Measurements from ENCODE around the gene NFIA. TPM values are rescaled to one million over a fixed set of nuclear protein-coding genes. Genes with fewer than 3 reads are reported as not detected.

The NFIA gene
- total RNA-seq, 1 experiment from 2014 or later = 0.35 TPM

DNA sequence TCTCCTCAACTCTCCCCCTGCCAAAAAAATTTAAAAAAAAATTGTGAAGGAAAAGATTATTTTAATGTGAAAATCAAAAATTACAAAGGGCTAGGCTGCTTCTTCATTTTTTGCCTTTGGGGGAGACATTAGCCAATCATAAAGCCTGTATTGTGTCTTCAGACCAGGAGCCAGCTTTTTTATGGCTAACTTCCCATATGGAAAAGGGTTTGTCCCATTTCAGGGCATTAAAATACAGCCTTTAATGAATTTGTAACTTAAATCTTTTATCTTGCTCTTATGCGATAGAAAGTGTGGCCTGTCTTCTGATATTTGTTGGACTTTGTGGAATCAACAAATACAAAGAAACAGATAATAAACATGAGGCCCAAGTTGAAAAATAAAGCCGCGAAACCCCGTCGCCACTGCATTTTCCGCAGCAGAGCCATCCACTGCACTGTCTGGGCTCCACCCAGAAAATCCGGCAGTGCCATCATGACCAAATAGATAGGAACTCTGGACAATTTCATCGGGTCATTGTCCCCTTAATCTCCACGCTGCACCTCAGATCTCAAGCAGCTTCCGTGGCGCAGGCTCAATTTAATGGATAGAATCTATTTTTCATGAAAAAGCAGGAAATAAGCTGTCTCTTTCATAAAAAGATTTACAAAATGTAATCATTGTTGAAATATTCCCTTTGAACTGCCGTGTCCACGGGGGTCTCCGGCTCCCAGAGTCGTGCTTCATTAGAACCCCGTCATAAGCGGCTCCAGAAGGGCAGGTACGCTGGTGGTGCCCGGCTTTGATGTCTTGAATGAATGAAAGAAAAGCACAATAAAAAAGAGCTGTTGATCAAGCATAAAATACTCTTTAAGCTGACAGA, 365.0 kb downstream of the NFIA start:
- no peaks in the 10 kb centered on the region for H3K79me1 ChIP-seq (ENCODE audit: insufficient read depth, low read depth, low read length, poor library complexity, severe bottlenecking)
- H2BK20ac ChIP-seq (ENCODE audit: low read depth, low read length, poor library complexity, severe bottlenecking) = no peak overlapping the region
- H2AK5ac ChIP-seq (ENCODE audit: insufficient read length, low read length) = no peak overlapping the region
- Mint-ChIP-seq H3K4me3 (no peak overlapping the region), H3K27me3 (ENCODE audit: low read depth) (no peaks in the 10 kb centered on the region; the same call in 1 of the 2 replicates), H3K36me3 (ENCODE audit: insufficient read depth in 1 of 3, low read depth in 3 of 3) (no peaks in the 10 kb centered on the region), H3K4me1 (peaks cover 17 to 23% of the 10 kb centered on the region in 2 experiments), H3K27ac (no peak overlapping the region), H3K9me3 (no peaks in the 10 kb centered on the region)
- H3K56ac ChIP-seq (ENCODE audit: insufficient read length, low read depth, low read length) = no peak overlapping the region
- H3K23me2 ChIP-seq (ENCODE audit: insufficient read length, low read depth, low read length, poor library complexity, severe bottlenecking) = no peaks in the 10 kb centered on the region
- no peak overlapping the region for H3K18ac ChIP-seq (ENCODE audit: insufficient read length, low read depth, low read length)
- DNase-seq = no peak
- no CpG with 5 or more reads among the region's 19 CpGs for whole genome bisulfite sequencing (ENCODE audit: extremely low coverage, insufficient read length, low lambda C conversion rate)
- H2BK5ac ChIP-seq (ENCODE audit: insufficient read length, low read length) = no peak overlapping the region
- no peaks in the 10 kb centered on the region for H4K20me1 ChIP-seq (ENCODE audit: control insufficient read depth, insufficient read depth, insufficient read length)
- H3K4me1 ChIP-seq (ENCODE audit: insufficient read depth, low read length) = no peaks in the 10 kb centered on the region
- H2BK12ac ChIP-seq (ENCODE audit: insufficient read length, low read depth, low read length) = no peak overlapping the region
- no peak overlapping the region for H3K14ac ChIP-seq (ENCODE audit: insufficient read depth, low read length)
- H4K8ac ChIP-seq (replicated peaks; ENCODE audit: insufficient read length, low read depth, low read length) = no peak overlapping the region
- no peak overlapping the region for H3K23ac ChIP-seq (ENCODE audit: insufficient read length, low read depth, low read length)
- H2AFZ ChIP-seq (ENCODE audit: low read length) = no peak overlapping the region
- H2BK120ac ChIP-seq (ENCODE audit: low read depth, low read length, poor library complexity, severe bottlenecking) = no peak overlapping the region
- H4K91ac ChIP-seq (ENCODE audit: insufficient read length, low read depth, low read length) = no peak overlapping the region
- H3T11ph ChIP-seq (ENCODE audit: low read length) = no peak overlapping the region
- H4K5ac ChIP-seq (ENCODE audit: insufficient read length, low read depth, low read length) = no peak overlapping the region
- H3K4me2 ChIP-seq (ENCODE audit: insufficient read depth, insufficient read length, low read length) = no peak overlapping the region
- H3K79me2 ChIP-seq (ENCODE audit: insufficient read depth, low read length) = no peaks in the 10 kb centered on the region
- no peaks in the 10 kb centered on the region for H3K9me3 ChIP-seq (ENCODE audit: control insufficient read depth, low read depth, low read length)
- TF ChIP-seq CTCF (conservative IDR thresholded peaks at IDR 0.05) = no peak
- no peak overlapping the region for H3K4ac ChIP-seq (ENCODE audit: low read depth, low read length)
- H3K27me3 ChIP-seq (ENCODE audit: insufficient read depth, low read length) = no peaks in the 10 kb centered on the region
- no peak overlapping the region for H2BK15ac ChIP-seq (ENCODE audit: low read depth, low read length)
- no peak overlapping the region for H3K9ac ChIP-seq (ENCODE audit: extremely low read depth, insufficient read length, low read length)
- no peak overlapping the region for H3K27ac ChIP-seq (ENCODE audit: insufficient read length, low read depth, low read length)

Measured in H9 (cell line).